Uterus (tissue), 4 donors: Measurements from ENCODE around the gene MEPCE. TPM values are rescaled to one million over a fixed set of nuclear protein-coding genes. Genes with fewer than 3 reads are reported as not detected.

Source experiments
- DNase-seq, 2 donors: peaks; one replicate each; pipeline ENCODE4 v3.0.0-alpha.2; 2019 to 2020
- H3K27ac ChIP-seq, 2 donors: fragments of 200-600 bp; sonication (generic); 1 replicate in 1 of 2; 2 replicates in 1 of 2; pipeline ENCODE4 v1.5.1; 2016 to 2018
- H3K27me3 ChIP-seq, 2 donors: fragments of 200-600 bp; sonication (generic); one replicate each; pipeline ENCODE4 v1.5.1; 2018 to 2019; ENCODE audit warnings: control low read depth in 1 of 2
- H3K36me3 ChIP-seq, 2 donors: fragments of 200-600 bp; sonication (generic); one replicate each; pipeline ENCODE4 v1.5.1; 2019; ENCODE audit warnings: control low read depth in 1 of 2
- H3K4me1 ChIP-seq, 2 donors: fragments of 200-600 bp; sonication (generic); one replicate each; pipeline ENCODE4 v1.5.1; 2018 to 2019; ENCODE audit warnings: control low read depth in 1 of 2
- H3K4me3 ChIP-seq, 2 donors: fragments of 200-600 bp; sonication (generic); 1 replicate in 1 of 2; 2 replicates in 1 of 2; pipeline ENCODE4 v1.5.1; 2018 to 2019; ENCODE audit warnings: mild to moderate bottlenecking in 1 of 2
- H3K9me3 ChIP-seq, 2 donors: fragments of 200-600 bp; sonication (generic); one replicate each; pipeline ENCODE4 v1.5.1; 2019; ENCODE audit warnings: control low read depth in 1 of 2
- CTCF ChIP-seq, 4 experiments: fragments of 200-600 bp in 2 of 4; fragments of 450-650 bp in 2 of 4; sonication (generic) in 2 of 4; IDR thresholded peaks; one replicate each; pipeline ENCODE4 v1.5.1; 2016 to 2019; ENCODE audit warnings: antibody characterized with exemption in 4 of 4, mild to moderate bottlenecking in 2 of 4, moderate library complexity in 1 of 4
- POLR2A ChIP-seq, 2 donors: fragments of 450-650 bp; IDR thresholded peaks; one replicate each; pipeline ENCODE4 v1.6.1; 2016; ENCODE audit warnings: antibody characterized with exemption in 2 of 2, mild to moderate bottlenecking in 1 of 2, moderate library complexity in 1 of 2
- intact Hi-C: fragments of 100-400 bp; cut with DNase I; formaldehyde crosslinking; loops from one replicate; pipeline ENCODE4 v1.15.1; 2023; ENCODE audit warnings: low total_unique reads
- total RNA-seq, 4 donors: library from RNA; depleted of rRNA in 3 of 4; stranded (reverse); fragments of >200 nt in 3 of 4; gene quantifications; one replicate each; pipeline versions ENCODE4 v1.1.0 to v1.2.4, GENCODE V29; 2014 to 2023
- donor health status: DM: yes; HTN: yes; CAD: no.

Gene MEPCE
- total RNA-seq, 4 donors from 2014 or later: 21.2 to 44.2 (median 30.2) TPM

- Histone ChIP-seq H3K27me3 (no peaks in the 10 kb centered on the region), H3K4me1 (peaks cover 15 to 24% of the 10 kb centered on the region in 2 donors), H3K4me3 (no peak overlapping the region), H3K27ac (peak overlapping the region; percentile 77 to 78), H3K36me3 (no peaks in the 10 kb centered on the region), H3K9me3 (no peaks in the 10 kb centered on the region)
- intact Hi-C loops: loop anchor here (5.0 kb wide), 1 partner anchor 85 kb away; no protein-coding TSS in a partner anchor
- no peak for TF ChIP-seq CTCF (IDR thresholded peaks at IDR 0.05)
- peak in 1 of 2 donors; percentile 32 for DNase-seq
These were observed 42.7 kb downstream of the MEPCE start for GRCh38 chr7:100472121-100472851.

GRCh38 chr7:100472854-100473499, 43.3 kb downstream of the MEPCE start:
- intact Hi-C loops: loop anchor here (5.0 kb wide), 1 partner anchor 84 kb away; no protein-coding TSS in a partner anchor
- Histone ChIP-seq H3K9me3 (no peaks in the 10 kb centered on the region), H3K4me1 (peaks cover 15 to 24% of the 10 kb centered on the region in 2 donors), H3K4me3 (no peak overlapping the region), H3K27me3 (no peaks in the 10 kb centered on the region), H3K36me3 (no peaks in the 10 kb centered on the region), H3K27ac (peak overlapping the region; percentile 77 to 78)
- peak; percentile 63 to 65 for DNase-seq
- TF ChIP-seq CTCF (IDR thresholded peaks at IDR 0.05) (no peak), POLR2A (IDR thresholded peaks at IDR 0.05) (no peak)

GRCh38 chr7:100475549-100475948, 45.9 kb downstream of the MEPCE start:
- H3K4me3 ChIP-seq: peak overlapping the region; percentile 16 to 78
- TF ChIP-seq POLR2A (IDR thresholded peaks at IDR 0.05) (no peak), CTCF (IDR thresholded peaks at IDR 0.05) (no peak)
- intact Hi-C loops: no loop called here
- no peaks in the 10 kb centered on the region for H3K36me3 ChIP-seq
- peaks cover 15 to 24% of the 10 kb centered on the region in 2 donors for H3K4me1 ChIP-seq
- H3K27ac ChIP-seq: peak overlapping the region; percentile 82 to 94
- no peaks in the 10 kb centered on the region for H3K27me3 ChIP-seq
- no peaks in the 10 kb centered on the region for H3K9me3 ChIP-seq
- peak in 1 of 2 donors; percentile 48 for DNase-seq

GRCh38 chr7:100476101-100476780, 46.6 kb downstream of the MEPCE start:
- Histone ChIP-seq H3K27me3 (no peaks in the 10 kb centered on the region), H3K36me3 (no peaks in the 10 kb centered on the region), H3K4me3 (peak overlapping the region; percentile 16 to 78), H3K4me1 (peaks cover 15 to 24% of the 10 kb centered on the region in 2 donors), H3K27ac (peak overlapping the region; percentile 82 to 94), H3K9me3 (no peaks in the 10 kb centered on the region)
- intact Hi-C loops: no loop called here
- TF ChIP-seq POLR2A (IDR thresholded peaks at IDR 0.05): no peak
- TF ChIP-seq CTCF (IDR thresholded peaks at IDR 0.05): no peak
- no peak for DNase-seq
